NOMO-1 treated with dmso at 0.1 percent for 144 hours (cell line): Measurements from ENCODE around the gene CCR5.

ENCODE experiments used
- DNase-seq: peaks from one replicate; lab custom pipeline; 2025; ENCODE audit not compliant: unreplicated experiment; lab: John Stamatoyannopoulos, UW

CCR5 gene

DNA sequence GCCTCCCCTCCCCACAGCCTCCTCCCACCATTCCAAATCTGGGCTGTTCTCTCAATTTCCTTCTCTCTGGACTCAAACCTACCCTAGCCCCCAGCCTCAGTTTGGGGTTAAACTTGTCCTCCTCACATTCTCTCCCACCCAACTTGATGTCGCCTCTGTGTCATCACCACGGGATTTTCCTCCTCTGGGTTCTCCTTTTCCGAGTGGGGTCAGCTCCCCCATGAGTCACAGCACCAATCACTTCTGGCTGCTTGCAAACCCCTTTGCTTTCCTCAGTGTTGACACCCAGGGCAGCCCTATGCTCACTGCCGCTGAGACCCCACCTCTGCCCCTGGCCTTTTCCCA lies 35.7 kb downstream of the CCR5 start:
- DNase-seq, result no peak

DNA sequence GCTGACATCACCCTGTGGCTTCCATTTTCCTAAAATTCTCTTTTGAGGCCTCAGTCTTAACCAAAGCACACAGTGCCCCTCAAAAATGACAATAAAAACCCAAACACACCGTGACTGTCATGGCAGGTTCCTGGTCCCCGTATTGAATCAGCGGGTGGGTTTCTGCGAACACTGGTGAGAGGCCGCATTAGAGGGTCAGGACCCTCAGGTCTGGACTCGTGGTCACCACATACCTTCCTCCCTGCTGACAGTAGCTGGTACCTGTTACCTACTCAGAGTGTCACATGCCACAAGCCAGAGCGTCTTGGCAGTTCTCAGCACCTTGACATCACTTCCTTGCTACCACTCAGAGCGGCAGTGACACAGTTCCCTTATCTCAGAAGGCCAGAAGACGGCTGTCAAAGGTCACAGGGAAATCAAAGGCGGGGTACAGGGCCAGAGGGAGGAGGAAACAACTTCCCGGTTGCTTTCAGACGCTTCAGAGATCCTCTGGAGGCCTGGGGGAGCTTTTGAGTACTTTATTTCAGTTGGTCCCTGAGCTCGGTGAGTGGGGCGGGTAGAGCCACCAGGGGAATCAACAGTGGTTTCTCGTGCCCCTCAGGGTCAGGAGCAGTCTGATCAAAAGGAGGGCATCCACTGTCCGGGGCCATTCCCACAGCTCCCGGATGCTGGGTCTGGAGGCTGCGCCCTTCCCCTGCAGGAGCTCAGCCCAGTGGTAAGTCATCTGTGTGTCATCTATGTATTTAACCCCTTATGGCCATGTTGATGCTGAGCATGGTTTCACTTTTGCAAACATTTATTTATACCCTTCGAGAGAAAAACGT lies 36.3 kb downstream of the CCR5 start, which contains the start of the genes CCR5AS and CCRL2:
Gene CCR5AS, minus strand, starts transcription at position 279 of the 824 bp plus-strand sequence.
Gene CCRL2, plus strand, starts transcription at position 472 of the 824 bp plus-strand sequence. CDS start 821 bp downstream, outside the sequence.
- DNase-seq, result peak; percentile 52

DNA sequence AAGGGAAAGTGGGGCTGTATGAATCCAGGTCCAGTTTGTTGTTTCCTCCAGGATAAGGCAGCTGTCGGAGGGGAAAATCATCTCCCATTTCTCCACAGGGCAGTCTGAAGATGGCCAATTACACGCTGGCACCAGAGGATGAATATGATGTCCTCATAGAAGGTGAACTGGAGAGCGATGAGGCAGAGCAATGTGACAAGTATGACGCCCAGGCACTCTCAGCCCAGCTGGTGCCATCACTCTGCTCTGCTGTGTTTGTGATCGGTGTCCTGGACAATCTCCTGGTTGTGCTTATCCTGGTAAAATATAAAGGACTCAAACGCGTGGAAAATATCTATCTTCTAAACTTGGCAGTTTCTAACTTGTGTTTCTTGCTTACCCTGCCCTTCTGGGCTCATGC lies 37.2 kb downstream of the CCR5 start:
- no peak for DNase-seq

DNA sequence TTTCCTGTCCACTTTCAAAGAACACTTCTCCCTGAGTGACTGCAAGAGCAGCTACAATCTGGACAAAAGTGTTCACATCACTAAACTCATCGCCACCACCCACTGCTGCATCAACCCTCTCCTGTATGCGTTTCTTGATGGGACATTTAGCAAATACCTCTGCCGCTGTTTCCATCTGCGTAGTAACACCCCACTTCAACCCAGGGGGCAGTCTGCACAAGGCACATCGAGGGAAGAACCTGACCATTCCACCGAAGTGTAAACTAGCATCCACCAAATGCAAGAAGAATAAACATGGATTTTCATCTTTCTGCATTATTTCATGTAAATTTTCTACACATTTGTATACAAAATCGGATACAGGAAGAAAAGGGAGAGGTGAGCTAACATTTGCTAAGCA lies 38.1 kb downstream of the CCR5 start:
- no peak for DNase-seq

DNA sequence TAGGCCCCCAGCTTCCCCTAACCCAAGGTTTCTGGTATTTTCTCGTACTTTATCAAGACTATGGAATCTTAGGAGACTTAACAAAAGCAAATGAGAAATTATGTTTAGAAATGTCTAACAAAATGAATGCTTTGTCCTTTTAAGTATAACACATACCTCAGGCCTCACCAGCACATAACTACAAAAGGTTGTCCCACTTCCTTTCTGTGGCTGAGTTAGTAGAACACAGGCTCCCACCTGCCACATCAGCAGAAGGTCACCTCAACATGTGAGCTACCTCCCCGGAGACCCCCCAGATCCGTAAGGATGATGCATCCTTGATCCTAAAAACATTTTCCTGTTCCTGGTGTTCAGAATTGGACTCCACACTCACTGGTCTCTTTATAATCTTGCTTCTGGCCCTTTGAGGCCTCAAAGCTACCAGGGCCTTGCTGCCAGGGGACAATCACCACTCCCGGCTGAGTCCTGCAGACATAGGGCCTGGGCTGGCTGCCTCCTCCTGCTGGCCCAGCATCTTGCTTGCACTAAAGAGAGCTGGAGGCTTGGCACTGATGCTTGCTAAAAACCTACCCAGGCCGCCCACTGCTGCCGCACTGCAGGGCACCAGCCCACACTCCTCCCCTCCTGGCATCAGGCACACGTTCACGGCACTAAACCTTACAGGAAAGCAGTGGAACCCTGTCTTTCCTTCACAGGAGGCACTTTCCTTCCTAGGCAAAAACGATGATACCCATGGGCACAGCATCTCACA lies 39.2 kb downstream of the CCR5 start:
- no peak for DNase-seq

DNA sequence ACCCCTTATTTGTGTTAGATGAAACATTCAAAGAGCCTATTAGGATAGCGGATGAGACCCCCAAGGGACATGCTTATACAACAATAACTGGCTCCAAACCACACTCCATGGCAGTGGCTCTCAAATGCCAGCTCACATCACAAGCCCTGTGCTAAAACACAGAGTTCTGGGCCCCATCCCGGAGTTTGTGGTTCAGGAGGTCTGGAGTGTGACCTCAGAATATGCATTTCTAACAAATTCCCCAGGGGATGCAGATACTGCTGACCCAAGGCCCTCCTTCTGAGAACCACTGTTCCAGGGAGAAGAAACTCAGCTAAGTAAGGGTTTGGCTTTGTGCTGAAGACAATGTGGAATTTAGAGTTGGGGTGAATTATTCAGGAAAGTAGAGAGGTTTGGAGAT lies 39.9 kb downstream of the CCR5 start:
- no peak for DNase-seq

DNA sequence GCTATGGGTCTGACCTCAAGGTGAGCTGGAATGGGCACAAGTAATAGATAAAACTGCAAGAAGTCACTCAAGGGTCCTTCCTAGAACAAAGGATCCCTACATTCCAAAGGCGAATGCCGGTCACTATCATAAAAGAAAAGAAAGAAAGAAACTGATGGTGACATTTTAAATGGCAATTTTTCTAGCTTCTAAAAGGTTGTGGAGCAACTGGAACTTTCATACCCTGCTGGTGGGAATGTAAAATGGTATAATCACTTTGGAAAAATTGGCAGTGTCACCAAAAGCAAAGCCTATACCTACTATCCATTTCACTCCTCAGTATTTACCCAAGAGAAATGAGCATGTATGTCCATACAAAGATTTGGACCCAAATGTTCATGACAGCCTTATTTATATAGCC lies 40.5 kb downstream of the CCR5 start:
- DNase-seq, result no peak

DNA sequence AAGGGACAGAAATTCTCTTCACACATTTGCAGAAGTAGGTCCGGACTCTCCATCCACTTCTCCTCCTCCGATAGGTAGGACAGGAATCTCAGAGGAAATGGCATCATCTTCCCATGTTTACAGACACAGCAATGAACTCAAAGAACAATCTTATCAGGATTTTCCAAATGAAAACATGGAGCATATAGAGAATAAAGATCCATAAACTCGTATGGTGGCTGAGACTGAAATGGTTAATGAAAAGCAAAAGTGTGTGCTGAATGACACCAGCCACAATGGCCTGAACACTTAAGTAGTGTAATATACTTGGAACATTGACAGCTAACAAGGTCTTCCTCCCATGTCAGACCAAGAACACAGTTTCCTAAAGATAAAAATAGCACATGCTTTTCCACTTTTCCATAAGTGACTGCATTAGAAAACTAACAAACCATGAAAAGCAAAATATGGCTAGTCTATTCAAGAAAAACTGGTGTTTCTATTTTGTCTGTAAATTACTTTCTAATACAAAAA lies 42.1 kb downstream of the CCR5 start:
- DNase-seq, result no peak

DNA sequence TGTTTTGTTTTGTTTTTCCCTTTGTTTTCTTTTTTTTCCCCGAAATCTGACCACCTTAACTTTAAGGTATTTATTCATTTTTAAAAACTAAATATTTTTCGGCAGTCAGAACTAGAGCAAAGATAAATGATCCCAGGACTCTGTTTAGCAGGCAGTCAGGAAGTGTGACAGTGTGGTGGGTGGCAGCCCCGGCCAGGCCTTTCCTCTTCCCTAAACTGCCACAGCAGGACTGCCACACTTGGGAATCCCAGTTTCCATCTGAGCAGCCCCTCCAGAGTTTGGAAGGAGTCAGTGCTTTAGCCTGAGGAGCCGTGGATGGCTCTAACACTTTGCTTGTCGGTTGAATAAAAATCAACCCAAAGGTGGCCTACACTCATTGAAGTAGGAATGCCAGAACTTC lies 43.2 kb downstream of the CCR5 start:
- no peak for DNase-seq

DNA sequence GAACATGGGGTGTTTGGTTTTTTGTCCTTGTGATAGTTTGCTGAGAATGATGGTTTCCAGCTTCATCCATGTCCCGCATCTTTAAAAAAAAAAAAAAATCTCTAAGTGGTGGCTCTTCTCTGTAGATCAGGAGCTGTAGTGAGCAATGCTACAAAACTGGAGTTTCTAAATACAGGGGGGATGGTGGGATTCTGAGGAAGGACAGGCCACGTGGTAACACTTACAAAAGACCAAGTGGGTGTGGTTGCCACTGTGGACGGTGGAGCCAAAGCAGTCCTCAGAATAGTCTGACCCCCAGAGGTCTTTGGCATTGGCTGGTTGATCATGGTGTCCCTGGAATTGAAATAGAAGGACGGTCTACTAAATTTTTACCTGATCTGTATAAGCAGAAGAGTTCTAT lies 44.0 kb downstream of the CCR5 start:
- no peak for DNase-seq

DNA sequence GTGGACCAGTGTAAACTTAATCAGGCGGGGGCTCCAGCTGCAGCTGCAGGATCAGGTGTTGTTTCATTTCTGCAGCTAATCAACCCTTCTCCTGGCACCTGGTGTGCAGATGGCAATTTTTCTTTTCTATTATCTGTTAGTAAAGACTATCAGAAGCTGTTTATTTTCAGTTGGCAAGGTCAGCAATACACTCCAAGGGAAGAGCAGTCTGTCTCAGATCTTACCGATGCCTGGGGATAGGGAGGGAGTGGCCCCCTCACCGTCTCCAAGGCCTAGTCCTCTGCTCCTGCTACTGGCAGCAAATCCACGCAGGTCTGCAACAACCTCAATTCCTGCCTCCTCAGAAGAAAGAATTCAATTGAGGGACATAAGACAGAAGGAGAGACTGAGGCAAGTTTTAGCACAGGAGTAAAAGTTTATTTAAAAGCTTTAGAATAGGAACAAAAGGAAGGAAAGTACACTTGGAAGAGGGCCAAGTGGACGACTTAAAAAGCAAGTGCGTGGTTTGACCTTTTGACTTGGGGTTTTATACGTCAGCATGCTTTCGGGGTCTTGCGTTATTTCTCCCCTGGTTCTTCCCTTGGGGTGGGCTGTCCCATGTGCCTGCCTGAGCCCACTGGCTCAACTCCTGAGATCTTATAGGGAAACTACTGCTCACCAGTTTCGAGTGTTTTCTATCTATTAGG lies 45.5 kb downstream of the CCR5 start:
- no peak for DNase-seq

DNA sequence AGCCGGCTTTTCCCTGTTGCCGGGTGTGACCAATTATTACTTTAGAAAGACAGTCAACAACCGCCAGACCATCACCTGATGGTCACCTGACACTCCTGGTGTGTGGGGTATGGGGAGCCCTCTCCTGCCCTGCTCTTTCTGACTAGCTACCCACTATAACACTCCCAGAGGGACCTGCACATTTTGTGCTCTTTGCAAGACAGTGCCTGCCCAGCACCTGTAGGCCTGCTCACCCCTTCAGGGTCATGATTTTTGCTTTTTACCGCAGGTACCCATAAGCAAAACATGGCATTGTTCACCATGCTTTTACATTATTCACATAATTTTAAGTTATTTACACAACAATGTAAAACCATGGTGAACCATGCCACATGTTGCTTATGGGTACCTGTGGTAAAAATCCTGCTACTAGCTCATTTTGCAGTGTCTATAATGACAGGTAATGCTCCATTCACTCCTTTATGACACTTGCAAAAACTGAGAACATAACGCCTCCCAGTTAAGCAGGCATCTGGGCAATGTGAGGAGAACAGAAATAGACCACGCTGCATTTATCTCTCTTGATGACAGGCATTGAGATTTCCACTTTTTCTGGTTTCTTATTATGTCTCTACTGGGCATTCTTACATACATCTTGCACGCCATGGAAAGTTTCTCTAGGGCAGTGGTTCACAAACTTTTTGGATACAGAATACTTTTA lies 46.2 kb downstream of the CCR5 start:
- DNase-seq, result no peak

DNA sequence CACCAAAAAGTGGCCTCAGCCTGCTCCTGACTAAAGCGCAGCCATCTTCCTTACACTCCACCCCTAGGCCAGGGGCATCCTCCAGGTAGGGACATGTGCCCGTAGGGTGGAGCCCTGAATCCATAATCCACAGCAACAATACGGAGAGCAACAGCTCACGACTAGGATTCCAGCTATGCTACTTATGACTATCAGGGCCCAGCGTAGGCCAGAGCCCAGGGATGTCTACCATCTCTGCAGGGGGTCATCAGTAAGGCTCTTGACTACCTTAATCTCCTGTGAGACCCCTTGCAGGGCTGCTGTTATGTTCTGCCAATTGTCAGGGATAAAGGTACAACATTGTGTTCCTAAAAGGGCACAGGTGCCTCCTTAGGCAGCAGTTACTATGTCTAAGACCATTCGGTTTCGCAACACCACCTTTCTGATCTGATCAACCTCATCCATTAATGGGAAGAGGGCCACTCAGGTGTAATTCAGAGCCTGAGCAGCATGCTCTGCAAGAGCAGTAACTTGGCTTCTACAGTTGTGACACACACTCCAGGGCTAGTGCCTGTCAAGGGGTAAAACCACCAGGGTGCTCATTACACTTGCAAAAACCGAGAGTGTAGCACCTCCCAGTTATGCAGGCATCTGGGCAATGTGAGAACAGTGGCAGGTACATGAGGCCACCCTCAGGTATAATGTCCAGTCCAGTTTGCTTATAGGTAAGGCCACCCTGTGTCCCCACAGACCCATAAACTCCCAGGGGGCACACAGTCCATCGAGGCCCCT lies 47.3 kb downstream of the CCR5 start:
- no peak for DNase-seq

DNA sequence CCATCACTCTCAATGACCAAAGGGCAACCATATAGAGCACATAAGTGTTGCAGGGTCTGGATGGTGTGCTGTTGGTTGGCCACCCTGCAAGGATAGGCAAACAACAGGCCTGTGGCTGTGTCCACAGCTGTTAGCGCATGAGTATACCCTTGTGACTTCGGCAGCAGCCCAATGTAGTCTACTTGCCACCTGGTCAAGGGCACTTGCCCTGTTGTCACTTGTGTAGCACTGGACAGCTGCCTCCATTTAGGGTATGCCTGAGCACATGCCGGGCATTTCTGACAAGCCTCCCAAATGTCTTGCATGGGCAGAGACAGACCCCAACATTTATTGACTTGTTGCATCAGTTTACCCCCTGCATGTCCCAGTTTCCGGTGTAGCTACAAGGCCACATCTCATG lies 49.1 kb downstream of the CCR5 start:
- no peak for DNase-seq

DNA sequence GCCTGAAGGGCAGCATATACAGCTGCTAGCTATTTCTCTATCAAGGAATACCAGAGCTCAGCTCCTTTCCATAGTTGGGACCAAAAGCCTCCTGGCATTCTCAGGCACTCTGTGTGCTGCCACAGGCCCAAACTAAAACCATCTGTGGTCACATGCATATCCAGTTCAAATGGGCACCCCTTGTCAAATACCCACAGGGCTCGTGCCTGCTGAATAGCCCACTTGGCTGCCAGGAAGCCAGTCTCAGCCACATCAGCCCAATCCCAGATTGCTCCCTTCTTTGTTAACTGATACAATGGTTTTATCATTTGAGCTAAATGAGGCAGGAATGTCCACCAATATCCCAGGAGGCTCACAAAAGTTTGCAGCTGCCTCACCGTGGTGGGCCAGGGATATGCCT lies 50.2 kb downstream of the CCR5 start:
- DNase-seq, result no peak

DNA sequence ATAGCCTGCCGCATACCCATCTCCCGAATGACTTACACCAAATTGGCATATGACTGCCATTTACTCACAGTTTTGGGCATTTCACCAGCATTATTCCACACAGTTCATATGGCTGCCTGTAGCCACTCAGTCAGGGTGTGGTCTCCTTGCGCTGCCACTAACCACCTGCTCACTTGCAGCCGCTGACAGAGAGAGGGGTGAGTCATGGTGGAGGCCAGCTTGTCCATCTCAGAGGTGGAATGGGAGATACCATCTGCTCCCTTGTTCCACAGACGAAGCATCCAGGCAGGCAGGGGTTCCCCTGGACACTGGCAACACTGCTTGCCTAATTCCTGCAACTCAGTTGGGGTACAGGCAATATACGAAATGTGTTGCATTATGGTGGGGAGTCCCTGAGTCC lies 51.9 kb downstream of the CCR5 start:
- DNase-seq, result no peak

DNA sequence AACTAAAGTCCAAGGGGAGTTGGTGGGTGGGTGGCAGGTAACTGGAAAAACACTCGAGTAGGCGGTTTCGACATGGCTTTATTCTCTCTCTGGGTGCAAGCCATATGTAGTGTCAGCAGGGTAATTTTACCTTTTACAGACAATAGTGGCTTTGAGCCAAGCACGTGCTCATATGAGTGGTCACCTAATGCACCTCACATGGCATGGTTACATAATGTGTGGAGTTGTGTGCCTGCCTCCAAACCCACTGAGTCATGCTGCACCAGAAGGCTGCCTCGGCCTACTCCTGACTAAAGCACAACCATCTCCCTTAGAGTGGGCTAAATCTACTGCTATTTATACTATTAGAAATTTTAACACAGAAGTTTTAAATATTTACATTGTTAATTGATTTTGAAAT lies 52.8 kb downstream of the CCR5 start:
- DNase-seq, result no peak
